Omental fat pad (tissue), 4 donors: Measurements from ENCODE around the gene MAGEA11. TPM values are rescaled to one million over a fixed set of nuclear protein-coding genes. Genes with fewer than 3 reads are reported as not detected.
"Not testable (repeated sequence)": the region's sequence is repeated elsewhere in the genome, so short reads cannot be mapped to it uniquely, and the experiment has no call there.

Experiments used
- ATAC-seq: fragments of 150-250 bp; one replicate; pipeline ENCODE4 v1.9.1; 2016; ENCODE audit warnings: mild to moderate bottlenecking, moderate library complexity; ENCODE audit not compliant: low FRiP score
- DNase-seq: peaks from one replicate; pipeline ENCODE4 v3.0.0-alpha.2; 2019; ENCODE audit warnings: low spot score
- CTCF ChIP-seq, 3 donors: fragments of 450-650 bp; IDR thresholded peaks; one replicate each; pipeline ENCODE4 v1.5.1; 2016 to 2017; ENCODE audit warnings: antibody characterized with exemption in 3 of 3, mild to moderate bottlenecking in 3 of 3, moderate library complexity in 2 of 3
- total RNA-seq, 4 donors: library from RNA; depleted of rRNA; stranded (reverse); fragments of >200 nt; gene quantifications; one replicate each; pipeline ENCODE4 v1.1.0, GENCODE V29; 2016

Gene MAGEA11
- total RNA-seq, 4 donors from 2014 or later, result not detected

GRCh38 chrX:149721778-149722177 is 9.9 kb downstream of the MAGEA11 start:
- TF ChIP-seq CTCF (IDR thresholded peaks at IDR 0.05), result no peak

GRCh38 chrX:149723583-149724118 is 11.8 kb downstream of the MAGEA11 start:
- ATAC-seq, DNase-seq: not testable (repeated sequence)

More at GRCh38 chrX:149721778-149722177, 9.9 kb downstream of the MAGEA11 start:
- DNase-seq (no peak), ATAC-seq (no peak)

GRCh38 chrX:149727308-149727707 is 15.4 kb downstream of the MAGEA11 start:
- ATAC-seq, DNase-seq: not testable (repeated sequence)

DNA sequence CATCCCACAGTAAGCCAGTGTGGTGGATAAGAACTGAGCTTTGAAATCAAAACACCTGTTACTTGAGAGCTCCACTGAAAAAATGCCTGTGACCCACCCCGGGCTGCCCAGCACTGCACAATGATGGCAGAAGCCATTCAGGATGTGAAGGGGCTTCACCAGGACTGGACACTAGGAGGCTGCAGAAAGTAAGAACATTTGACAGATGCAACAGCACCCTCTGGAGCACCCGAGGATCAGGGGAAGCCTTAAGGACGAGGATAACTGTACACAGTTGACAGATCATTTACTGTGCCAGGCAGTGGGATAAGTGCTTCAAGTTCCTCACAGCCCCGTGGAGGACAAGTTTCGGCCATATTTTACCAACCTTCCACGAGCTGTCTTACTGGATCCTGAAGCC is 30.4 kb downstream of the MAGEA11 start:
- ATAC-seq, DNase-seq: not testable (repeated sequence)

GRCh38 chrX:149746390-149747007 is 34.6 kb downstream of the MAGEA11 start:
- not testable (repeated sequence) for ATAC-seq, DNase-seq

GRCh38 chrX:149757206-149758067 is 45.6 kb downstream of the MAGEA11 start:
- TF ChIP-seq CTCF (IDR thresholded peaks at IDR 0.05), result no peak
- no peak for DNase-seq
- ATAC-seq, result no peak

- TF ChIP-seq CTCF (IDR thresholded peaks at IDR 0.05), result no peak
- DNase-seq, result no peak
These were observed 46.3 kb downstream of the MAGEA11 start for GRCh38 chrX:149758068-149758714.

DNA sequence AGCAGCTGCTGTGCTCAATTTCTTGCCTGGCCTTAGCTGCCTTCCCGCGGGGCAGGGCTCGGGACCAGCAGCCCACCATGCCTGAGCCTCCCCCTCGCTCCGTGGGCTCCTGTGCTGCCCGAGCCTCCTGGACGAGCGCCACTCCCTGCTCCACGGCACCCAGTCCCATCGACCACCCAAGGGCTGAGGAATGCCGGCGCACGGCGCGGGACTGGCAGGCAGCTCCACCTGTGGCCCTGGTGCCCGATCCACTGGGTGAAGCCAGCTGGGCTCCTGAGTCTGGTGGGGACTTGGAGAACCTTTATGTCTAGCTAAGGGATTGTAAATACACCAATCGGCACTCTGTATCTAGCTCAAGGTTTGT is 46.8 kb downstream of the MAGEA11 start:
- ATAC-seq, DNase-seq: not testable (repeated sequence)

More at GRCh38 chrX:149758068-149758714, 46.3 kb downstream of the MAGEA11 start:
- no peak for ATAC-seq

- no peak for DNase-seq
These were observed 48.0 kb downstream of the MAGEA11 start for GRCh38 chrX:149759824-149760223.

More at GRCh38 chrX:149759824-149760223, 48.0 kb downstream of the MAGEA11 start:
- TF ChIP-seq CTCF (IDR thresholded peaks at IDR 0.05), result no peak
- ATAC-seq, result no peak
